A172 (cell line): ENCODE measurements around the gene EXOC4. TPM values are rescaled to one million over a fixed set of nuclear protein-coding genes. Genes with fewer than 3 reads are reported as not detected.
A peak's percentile ranks its signal among the peaks of the same experiment; 100 is the strongest.

Experiments used
- DNase-seq: peaks from one replicate; pipeline ENCODE4 v3.0.0-alpha.2; 2015; ENCODE audit warnings: low spot score
- total RNA-seq: library from RNA; depleted of rRNA; stranded (reverse); fragments of >200 nt; shearing (Covaris generic); gene quantifications from 2 replicates; pipeline ENCODE4 v1.2.3, GENCODE V29; 2014

EXOC4 gene
- total RNA-seq, 1 experiment from 2014 or later: 37.4 TPM

DNA sequence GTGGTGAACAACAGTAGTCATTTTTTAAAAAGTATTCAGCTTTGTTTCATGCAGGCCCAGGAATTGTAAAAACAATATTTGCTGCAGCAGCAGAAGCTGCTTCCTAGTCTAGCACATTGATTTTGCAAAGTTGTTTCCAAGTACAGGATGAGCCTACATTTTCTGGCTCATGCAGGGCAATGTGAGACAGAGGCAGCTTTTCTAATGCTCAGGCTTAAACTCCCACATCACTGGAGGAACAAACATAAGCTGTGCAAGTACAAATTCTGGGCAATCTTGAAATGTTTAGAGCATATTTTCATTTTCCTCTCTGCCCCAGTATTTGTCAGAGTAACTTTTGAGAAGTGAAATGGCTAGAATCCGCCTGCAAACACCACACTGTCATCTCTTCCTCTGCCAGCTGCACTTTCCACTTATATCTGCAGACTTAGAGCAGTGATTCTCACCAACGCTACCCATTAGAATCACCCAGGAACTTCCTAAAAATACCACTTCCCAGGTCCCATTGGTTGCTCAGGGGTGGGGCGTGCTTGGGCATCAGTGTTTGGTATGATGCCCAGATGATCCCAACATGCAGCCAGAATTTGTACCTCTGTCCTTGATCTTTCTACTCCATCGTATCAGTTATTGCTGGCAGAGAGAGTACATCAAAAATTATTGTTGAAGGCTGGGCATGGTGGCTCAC is 570.1 kb downstream of the EXOC4 start:
- no peak for DNase-seq

DNA sequence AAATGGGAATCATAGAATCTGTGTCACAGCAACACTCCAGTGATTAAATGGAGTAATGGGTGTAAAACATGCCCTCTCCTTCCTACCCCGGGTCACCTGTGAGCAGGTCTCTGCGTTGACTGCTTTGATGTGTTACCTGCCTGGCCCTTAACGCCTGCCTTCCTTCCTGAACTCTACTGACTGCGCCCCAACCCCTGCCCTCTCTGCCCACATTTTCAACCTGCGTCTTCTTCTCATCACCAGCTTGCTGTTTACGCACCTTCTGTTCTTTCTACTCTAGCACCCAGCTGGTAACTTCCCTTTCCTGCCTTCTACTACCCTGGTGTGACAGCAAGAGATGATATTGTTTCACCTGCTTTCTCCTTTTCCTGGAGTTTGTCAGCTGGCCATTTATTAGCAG is 571.3 kb downstream of the EXOC4 start:
- DNase-seq: no peak

DNA sequence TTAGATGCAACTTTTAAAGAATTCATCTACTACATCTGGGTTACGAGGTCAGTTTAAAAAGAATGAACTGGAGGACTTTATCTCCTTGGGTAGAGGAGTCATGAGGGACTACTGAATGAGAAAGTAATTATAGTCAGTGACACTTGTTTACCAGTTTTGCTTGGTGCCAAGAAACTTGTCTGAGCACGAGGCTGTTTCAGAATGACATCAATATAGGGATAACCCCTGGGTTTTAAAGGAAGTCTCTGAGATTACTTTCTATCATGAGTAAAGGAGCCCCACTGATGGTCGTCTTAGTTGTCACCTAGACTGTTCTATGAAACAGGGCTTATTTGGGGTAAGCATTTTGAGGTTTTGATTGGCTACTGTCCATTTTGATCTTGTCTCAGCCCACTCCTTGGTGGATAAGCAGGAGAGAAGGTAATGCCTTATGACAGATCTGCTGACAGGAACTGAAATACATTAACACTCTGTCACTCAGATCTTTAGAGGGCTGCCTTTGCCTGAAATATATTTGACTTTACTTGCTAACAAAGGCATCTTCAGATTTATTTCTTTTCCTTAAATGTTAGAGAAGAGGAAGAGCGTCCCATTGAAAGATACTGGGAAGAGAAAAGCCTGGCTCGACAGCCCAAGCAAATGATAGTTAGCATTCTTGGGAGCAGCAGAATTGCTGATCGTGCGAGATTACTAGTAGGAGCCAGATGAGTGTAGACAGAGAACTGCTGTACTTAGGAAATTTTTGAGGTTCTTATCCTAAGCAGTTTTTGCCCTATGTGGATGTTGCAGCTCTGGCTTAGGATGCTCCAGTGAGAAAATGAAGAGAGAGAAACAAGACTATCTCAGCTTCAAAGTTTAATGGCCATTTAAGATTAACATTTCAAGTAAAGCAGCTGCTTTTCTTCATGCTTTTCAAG is 575.1 kb downstream of the EXOC4 start:
- DNase-seq: no peak

DNA sequence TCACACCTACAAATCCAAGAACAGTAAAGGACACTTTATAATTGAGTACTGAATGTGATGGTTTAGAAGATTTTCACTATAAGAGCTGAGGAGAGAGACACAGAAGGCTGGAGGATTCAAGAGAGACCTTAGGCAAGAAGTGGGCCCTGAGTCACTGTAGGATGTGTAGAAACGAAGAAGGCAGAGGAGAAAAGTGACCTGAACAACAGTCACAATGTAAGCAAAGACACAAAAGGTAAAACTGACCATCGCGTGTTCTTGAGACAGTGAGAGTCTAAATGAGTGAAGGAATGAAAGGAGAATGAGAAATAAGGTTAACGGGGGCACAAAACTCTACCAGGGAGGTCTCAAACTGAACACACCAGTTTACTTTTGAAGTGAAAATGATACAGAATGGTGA is 576.0 kb downstream of the EXOC4 start:
- no peak for DNase-seq

DNA sequence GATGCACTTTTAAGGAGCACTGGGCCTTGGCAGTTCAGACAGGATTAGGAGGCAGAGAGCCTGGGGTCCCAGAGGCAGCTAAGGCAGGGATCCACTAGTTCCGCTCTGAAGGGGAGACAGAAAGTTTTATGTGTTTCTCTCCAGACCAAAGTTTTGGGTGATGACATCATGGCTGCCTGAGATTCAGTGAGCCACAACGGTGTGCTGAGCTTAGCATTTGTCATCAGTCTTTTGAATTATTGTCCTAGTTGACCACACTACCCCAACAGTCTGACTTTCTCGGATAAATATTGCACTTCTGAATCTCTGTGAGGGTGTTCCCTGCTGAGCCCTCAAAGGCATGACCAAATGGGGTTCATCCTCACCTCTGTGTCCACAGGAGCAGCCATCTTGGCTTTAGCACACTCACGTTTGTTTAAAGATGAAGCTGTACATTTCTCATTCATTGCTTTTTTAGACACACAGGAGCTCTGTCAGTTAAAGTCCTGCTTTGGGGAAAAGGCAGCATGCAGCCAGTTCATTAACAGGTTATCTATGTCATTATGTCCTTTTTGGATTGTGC is 576.5 kb downstream of the EXOC4 start:
- DNase-seq: peak; percentile 70

DNA sequence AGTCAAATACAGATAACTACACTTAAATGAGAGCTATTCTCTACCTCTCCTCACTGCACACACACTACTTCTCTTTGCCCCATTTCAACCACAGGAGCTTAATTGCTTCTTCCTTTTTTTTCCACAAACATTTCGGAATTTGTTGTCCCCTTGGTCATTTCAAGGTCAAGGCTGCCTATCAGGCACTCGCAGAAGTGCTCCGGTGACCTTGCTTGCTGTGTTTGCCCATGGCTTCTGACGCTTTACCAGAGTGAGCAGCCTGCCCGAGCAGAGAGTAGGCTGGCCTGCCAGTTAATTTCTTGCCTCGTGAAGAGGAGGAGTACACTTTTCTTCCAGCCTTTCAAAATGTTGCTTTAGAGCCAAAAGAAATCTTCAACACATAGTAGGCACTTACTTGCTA is 577.2 kb downstream of the EXOC4 start:
- DNase-seq: no peak

DNA sequence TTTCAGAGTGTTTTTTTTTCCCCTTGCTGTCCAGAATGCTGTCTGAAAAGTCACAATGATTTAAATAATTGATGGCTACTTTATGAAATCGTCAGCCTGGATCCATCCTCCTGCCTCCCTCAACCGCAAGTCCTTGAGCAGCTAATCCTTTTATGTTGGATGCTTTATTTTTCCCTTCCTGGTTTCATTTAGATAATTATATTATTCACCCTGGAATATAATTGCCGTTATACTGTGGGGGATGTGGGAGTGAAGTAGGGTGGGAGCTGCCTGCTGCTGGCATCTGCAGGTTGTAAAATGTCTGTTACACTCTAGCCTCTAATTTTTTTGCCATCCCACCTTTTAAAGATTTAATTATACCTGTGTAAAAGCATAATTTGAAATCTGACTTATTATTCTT is 583.8 kb downstream of the EXOC4 start:
- DNase-seq: no peak

DNA sequence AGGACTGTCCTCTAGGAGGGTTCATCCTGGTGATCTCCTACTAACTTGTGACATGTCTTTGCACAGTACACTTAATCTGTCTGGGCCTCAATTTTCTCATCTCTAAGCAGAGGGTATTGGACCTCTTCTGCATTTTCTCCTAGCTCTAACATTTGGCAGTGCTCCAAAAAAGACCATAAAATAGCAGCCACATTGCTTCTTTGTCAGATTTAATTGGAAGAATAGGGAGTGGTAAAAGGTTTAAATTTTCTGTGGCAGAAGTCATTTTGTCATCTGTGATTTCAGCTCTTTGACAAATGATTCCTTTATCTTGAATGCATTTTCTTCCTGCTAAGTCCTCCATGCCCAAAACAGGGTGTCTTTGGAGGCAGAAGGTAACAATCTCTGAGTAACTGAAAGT is 584.3 kb downstream of the EXOC4 start:
- DNase-seq: no peak

DNA sequence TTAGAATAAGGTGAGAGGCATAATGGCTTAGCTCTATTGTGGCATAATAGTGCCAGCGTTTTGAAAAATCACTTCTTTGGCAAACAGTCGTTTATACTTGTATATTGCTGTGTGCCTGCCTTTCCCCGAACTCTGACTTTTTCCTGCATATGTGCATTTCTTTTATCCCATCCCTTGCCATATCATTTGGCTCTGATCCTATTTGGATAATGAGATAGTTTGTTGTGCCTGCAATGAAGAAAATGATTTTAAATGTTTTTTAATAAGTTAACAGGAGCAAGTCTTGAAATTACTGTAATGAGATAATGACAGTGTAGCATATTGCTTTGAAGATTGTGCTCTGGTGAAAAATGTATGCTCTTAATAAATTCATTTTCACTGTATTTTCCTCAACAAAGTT is 586.2 kb downstream of the EXOC4 start:
- DNase-seq: no peak

DNA sequence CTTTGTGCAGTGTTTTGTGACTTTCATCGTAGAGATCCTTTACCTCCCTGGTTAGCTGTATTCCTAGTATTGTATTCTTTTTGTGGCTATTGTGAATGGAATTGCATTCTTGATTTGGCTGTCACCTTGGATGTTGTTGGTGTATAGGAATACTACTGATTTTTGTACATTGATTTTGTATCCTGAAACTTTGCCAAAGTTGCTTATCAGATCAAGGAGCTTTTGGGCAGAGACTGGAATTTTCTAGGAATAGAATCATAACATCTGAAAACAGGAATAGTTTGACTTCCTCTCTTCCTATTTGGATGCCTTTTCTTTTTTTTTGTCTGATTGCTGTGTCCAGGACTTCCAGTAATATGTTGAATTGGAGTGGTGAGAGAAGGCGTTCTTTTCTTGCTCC is 590.5 kb downstream of the EXOC4 start:
- no peak for DNase-seq

DNA sequence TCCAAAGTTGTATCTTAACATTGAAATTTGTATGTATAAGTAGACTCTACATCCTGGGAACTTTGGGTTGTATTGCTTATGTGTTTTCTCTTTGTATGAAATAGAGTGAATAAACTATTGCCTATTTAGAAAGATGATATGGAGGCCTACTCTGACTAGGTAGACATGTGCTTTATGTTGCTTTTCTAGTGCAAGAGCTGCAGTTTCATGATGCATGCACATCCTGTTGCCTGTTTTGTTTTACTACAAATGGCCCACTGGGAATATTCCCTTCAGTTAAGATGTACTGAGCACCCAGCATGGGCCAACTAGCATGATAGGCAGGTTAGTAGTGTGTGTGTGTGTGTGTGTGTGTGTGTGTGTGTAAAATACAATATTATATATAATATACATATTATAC is 592.1 kb downstream of the EXOC4 start:
- DNase-seq: no peak

DNA sequence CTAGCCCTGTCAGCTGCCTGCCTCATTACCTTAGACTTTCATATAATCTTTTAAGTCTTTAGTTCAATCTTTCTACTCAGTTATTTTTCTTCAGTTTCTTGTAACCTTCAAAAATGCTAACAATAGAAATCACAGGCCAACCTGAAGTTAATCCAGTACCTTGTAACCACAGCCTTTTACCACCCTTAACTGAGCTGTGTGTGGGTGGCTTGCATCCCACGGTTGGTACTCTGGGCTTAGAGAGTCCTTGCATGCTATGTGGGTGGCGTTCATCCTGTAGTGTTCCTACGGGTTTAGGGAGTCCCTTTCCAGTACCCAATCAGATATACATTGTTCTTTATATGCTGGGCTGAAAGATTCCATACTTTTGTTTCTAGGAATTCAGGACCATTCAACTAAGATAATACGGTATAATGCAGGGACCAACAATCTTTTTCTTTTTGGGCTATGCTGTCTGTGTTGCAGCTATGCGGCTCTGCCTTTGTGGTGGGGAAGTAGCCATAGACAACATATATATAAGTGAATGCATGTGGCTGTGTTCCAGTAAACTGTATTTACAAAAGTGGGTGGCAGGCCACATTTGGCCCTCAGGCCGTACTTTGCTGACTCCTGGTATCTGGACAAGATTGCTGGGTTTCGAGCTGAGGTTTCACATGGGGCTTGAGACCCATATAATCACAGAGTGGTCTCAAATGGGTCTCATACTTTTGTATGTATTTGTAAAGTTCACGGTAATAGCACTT is 593.5 kb downstream of the EXOC4 start:
- no peak for DNase-seq

DNA sequence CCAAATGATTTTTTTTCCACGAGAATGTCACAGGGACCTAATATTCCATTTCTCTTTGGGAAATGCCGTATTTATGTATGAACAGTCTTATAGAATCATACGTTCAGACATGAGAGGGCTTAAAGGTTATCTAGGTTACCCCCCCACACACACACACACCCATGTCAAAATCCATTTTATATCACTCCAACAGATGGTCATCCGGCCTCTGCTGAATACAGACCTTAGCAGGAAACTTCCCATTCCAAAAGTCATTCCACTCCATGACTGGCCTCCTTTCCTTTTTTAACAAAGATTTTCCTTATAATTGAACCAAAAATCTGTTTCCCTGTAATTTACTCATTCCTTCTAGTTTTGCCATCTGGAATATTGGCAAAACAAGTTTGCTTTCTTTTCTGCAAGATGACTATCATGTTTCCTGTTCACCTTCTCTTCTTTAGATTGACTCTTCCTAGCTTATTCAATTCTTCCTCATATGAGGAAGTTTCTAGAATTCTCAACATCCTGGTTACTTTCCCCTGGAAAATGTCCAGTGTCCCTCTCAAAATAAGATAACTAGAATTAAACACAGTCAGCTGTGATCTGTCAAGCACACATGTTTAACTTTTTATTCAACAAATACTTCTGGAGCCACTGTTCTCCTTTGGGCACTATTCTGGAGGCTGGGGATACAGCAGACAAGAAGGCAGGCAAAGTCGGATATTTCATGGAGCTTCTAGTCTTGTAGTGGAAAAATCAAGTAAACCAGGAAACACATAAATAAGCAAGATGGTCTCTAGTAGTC is 597.8 kb downstream of the EXOC4 start:
- no peak for DNase-seq

DNA sequence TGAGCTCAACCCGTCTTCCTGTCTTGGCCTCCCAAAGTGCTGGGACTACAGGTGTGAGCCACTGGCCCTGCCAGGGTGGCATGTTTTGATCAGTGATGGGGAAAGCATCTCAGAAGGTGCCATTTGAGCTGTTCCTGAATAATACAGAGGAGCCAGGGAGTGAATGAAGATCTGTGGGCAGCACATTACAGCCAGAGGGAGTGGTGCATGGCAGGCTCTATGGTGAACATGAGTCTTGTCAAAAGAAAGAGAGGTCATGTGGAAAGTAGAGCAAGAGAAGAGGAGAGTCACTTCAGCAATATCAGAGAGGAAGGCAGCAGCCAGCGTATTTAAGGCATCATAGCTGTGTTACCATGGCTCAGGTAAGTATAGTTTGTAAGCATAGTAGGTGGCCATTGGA is 598.5 kb downstream of the EXOC4 start:
- no peak for DNase-seq

DNA sequence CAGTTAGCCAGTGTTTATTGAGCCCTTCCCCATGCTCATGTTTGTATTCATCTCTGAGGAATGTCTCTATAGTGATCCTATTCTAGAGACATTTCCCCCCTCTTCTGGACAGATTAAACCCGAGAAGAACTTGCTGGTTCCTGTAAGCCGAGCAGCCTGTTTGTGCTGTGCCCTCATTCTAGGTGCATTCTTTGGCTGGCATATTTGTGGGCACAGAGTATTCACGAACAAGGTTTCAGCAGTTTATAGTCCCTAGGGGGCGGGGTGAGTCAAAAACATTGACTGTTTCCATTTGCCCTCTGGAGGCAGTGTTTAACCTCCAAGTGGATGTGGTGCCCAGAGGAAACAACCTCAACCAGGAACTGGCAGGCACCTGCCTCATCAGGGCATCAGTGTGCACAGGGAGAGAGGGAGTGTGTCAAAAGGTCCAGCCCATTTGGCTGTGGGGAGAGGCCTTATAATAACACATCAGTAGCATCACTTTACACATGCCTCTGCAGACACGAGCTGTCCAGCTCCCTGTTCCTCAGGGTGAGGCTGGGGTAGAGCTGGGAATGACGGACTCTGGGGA is 600.9 kb downstream of the EXOC4 start:
- DNase-seq: peak; percentile 88

DNA sequence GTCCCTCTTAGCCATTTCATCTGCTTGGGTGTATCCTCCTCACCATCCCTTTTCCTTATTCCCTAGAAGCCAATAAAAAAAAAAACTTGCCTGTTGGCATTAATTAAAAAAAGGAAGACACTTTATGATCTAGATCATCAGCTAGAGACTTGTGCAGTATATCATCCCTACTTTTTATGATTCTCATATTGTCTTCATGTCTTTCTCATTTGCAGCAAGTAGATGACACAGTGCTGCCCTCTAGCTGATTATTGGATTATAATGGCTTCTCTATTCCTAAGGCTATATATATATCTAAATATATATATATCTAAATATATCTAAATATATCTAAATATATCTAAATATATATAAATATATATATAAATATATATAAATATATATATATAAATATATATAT is 601.9 kb downstream of the EXOC4 start:
- peak; percentile 10 for DNase-seq

DNA sequence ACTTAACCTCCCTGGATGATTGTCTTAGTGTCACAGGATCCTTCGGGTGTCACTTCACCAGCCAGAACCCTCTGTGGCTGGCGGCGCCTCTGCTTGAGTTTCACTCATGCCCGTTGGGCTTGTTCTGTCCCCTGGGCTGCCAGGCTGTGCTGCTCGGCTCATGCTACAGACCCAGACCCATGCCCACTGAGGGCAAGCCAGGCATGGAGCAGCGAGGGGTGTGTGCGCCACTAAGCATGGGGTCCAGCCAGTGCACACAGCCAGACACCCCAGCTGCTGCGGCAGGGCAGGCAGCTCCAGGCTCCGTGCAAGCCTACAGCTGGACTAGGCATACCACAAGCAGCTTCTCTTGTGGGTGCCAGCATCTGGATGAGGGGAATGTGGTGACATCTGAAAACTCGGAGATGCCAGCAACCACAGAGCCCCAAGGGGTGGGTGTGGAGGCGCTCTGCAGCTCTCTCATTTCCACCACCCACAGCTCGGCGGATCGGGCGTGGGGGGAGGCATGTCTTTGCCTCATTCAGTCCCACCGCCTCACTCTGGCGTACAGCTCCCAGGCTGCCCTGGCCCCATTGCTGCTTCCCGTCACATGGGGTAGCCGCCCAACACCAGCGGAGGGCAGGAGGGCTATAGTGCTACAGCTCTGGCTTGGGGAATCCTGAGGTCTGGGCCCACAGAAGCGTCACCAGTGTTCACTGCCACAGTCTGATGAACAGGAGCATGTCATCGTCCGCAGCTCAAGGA is 604.7 kb downstream of the EXOC4 start:
- no peak for DNase-seq

DNA sequence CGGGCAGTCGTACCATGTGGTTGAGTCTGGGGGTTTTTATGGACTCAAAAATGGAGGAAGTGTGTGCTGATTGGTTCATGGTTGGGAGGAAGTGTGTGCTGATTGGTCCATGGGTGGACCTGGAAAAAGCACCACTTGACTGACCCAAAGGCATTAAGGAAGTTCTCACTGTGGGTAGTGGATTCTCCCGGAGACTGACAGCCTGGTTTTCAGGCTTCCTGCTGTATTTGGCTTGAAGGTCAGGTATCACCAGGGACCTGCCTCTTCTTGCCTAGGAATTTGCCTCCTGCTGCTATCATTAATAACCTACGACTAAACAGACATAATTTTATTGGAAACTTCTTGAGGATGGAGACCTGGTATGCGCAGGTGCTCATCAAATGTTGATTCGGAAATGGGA is 605.4 kb downstream of the EXOC4 start:
- no peak for DNase-seq

DNA sequence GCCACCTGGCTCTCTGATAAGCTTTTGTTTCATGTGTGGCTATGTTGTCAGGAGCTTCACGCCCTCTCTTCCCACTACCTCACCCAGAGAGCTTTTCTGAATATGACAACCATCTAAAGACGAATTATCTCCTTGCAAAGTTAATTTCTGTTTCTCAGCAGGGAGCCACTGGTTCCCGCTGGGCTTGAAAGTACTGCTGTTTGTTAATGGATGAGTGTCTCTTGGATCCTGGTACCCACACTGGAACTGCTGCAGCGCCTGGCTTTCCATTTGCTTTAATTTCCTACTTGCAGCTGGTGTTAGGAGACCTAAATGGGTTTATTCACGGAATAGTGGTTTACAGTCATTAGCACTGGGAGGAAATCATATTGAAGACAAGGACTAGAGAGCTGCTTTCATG is 606.4 kb downstream of the EXOC4 start:
- peak; percentile 15 for DNase-seq

DNA sequence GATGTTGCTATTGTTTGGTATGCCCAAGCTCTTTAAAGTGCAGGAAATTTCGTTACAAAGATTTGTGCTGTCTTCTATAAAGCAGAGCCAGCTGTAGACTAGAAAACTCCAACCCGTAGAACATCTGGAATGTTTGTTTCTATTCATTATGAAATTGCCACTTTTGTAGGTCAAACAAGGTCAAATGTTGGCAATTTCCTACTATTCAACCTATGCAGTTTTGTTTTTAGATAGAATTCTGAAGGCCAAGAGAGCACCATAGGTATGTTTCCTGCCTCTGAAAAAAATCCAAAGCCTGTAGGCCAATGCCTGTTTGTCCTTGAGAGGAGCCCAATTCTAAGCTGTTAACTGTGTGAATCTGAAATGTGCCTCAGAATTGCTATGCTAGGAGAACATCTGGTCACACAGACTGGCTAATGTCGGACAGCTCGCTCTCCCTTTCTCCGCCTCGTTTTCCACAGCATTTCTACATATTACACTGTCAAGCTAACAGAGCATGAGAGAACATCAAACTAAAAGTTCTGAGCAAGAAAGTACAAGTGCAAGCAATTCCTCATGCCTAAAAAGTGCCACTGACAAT is 607.1 kb downstream of the EXOC4 start:
- no peak for DNase-seq
